Stomach (tissue), 4 donors: ENCODE results near the gene ZNF225.

ENCODE experiments used
- CTCF ChIP-seq, 7 experiments: fragments of 450-650 bp in 4 of 7; fragments of 200-600 bp in 3 of 7; sonication (generic) in 3 of 7; IDR thresholded peaks; one replicate each; pipeline ENCODE4 v1.5.1; 2016 to 2019; ENCODE audit warnings: antibody characterized with exemption in 7 of 7, control low read depth in 2 of 7, mild to moderate bottlenecking in 1 of 7
- EP300 ChIP-seq: sonication (generic); formaldehyde crosslinking; IDR thresholded peaks from one replicate; pipeline ENCODE4 v1.6.1; 2017; ENCODE audit warnings: antibody characterized with exemption
- POLR2A ChIP-seq, 4 donors: fragments of 450-650 bp; IDR thresholded peaks; one replicate each; pipeline ENCODE4 v1.6.1; 2016; ENCODE audit warnings: antibody characterized with exemption in 4 of 4, control low read depth in 2 of 4, mild to moderate bottlenecking in 1 of 4, moderate library complexity in 1 of 4

- TF ChIP-seq CTCF (IDR thresholded peaks at IDR 0.05), result no peak
- TF ChIP-seq POLR2A (IDR thresholded peaks at IDR 0.05), result no peak
- TF ChIP-seq EP300, result no peak
Observed at GRCh38 chr19:44156475-44156874, 43.3 kb downstream of the ZNF225 start.
